Stimulated activated memory B cell treated with anti-CD40 and anti-IgM and Interleukin-4, amounts not matched to agents 10 μg/mL and 1 μg/mL and 100 μg/mL, for 72 hours (primary cell): ENCODE results near the gene ARPC5.

Source experiments
- ATAC-seq: fragments of 150-1000 bp; cut with Tn5 transposase; 2 replicates; pipeline ENCODE4 v1.10.0; 2021
- H3K27ac Mint-ChIP-seq: one replicate; pipeline ENCODE4 v1.8.0; 2022; ENCODE audit warnings: mild to moderate bottlenecking, mixed read lengths
- H3K27me3 Mint-ChIP-seq: one replicate; pipeline ENCODE4 v1.8.0; 2022; ENCODE audit warnings: mixed read lengths
- H3K36me3 Mint-ChIP-seq: one replicate; pipeline ENCODE4 v1.8.0; 2022; ENCODE audit warnings: mixed read lengths
- H3K4me1 Mint-ChIP-seq: one replicate; pipeline ENCODE4 v1.8.0; 2022; ENCODE audit warnings: mixed read lengths
- H3K4me3 Mint-ChIP-seq: one replicate; pipeline ENCODE4 v1.8.0; 2022; ENCODE audit warnings: mild to moderate bottlenecking, moderate library complexity, mixed read lengths
- H3K9me3 Mint-ChIP-seq: one replicate; pipeline ENCODE4 v1.8.0; 2022; ENCODE audit warnings: mixed read lengths

Gene ARPC5

DNA sequence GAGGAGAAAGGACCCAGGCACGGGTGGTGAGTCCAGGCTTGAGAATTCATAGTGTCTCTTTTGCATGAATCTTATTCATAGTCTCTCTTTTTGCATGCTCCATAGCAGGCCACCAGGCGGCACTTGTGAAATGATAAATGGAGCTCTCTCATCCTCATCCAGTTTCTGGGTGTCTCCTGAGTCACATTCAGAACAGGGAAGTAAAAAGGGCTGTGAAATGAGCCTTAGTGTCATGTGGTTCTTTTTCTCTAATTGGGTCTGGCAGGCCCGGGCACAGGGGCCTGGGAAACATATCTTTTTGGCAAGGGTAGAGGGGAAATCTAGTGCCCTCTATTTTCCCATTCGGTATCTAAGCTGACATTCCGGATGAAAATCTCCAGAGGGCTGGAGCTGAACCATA lies 26.3 kb downstream of the ARPC5 start:
- Mint-ChIP-seq H3K9me3 (peaks cover under 1% of the 10 kb centered on the region), H3K36me3 (no peaks in the 10 kb centered on the region), H3K4me1 (peaks cover 45% of the 10 kb centered on the region), H3K27me3 (peaks cover 3% of the 10 kb centered on the region), H3K4me3 (peak overlapping the region; percentile 34), H3K27ac (peak overlapping the region; percentile 91)
- peak; percentile 78 for ATAC-seq

DNA sequence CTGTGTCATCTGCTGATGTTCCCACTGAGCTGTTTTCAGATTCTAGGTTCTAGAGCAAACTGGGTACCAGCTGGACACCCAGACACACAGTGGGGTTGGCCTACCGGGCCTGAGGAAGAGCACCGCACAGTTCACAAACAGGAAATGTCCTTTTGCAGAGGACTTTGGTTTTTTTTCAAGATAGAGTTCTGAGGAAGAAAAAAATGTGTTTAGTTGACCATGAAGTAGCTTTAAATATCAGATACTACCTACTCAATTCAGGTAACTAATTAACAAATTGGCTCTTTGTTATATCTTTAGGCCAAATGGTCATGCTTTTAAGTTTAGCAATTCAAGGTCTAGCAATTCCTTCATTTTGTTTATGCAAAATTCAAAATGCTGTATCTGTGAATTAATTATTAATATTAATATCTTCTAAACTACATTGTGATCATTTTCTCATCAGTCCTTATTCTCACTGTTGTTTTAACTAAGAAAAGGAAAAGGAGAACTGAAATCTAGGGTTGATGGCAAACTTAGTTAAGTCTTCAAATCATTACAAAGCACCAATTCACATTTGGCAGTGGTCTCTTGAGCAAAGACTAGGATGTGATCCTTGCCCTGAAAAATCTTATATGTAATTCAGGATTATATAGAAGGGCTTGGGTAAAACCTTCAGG lies 28.1 kb downstream of the ARPC5 start:
- peak overlapping the region; percentile 90 for H3K27ac Mint-ChIP-seq
- no peaks in the 10 kb centered on the region for H3K27me3 Mint-ChIP-seq
- peaks cover 4% of the 10 kb centered on the region for H3K9me3 Mint-ChIP-seq
- peak overlapping the region; percentile 62 for H3K4me3 Mint-ChIP-seq
- H3K36me3 Mint-ChIP-seq = no peaks in the 10 kb centered on the region
- peak; percentile 59 for ATAC-seq
- peaks cover 63% of the 10 kb centered on the region for H3K4me1 Mint-ChIP-seq

DNA sequence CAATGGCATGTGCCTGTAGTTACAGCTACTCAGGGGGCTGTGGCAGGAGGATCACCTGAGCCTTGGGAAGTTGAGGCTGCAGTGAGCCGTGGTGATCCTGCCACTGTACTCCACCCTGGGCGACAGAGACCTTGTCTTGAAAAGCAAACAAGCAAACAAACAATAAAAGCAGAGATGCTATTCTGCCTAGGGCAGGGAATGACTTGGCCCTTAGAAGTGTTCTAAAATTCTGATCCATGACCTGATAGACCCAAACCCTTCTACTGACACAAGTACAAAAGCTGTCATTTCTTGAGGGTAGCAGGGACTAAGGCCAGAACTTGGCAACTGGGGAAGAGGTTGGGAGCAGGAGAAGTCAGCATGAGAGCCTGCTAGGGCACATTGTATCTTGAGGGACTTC lies 29.7 kb downstream of the ARPC5 start:
- H3K36me3 Mint-ChIP-seq = no peaks in the 10 kb centered on the region
- H3K4me1 Mint-ChIP-seq = peaks cover 68% of the 10 kb centered on the region
- H3K27me3 Mint-ChIP-seq = no peaks in the 10 kb centered on the region
- peak overlapping the region; percentile 90 for H3K27ac Mint-ChIP-seq
- no peak for ATAC-seq
- H3K9me3 Mint-ChIP-seq = peaks cover 4% of the 10 kb centered on the region
- no peak overlapping the region for H3K4me3 Mint-ChIP-seq

DNA sequence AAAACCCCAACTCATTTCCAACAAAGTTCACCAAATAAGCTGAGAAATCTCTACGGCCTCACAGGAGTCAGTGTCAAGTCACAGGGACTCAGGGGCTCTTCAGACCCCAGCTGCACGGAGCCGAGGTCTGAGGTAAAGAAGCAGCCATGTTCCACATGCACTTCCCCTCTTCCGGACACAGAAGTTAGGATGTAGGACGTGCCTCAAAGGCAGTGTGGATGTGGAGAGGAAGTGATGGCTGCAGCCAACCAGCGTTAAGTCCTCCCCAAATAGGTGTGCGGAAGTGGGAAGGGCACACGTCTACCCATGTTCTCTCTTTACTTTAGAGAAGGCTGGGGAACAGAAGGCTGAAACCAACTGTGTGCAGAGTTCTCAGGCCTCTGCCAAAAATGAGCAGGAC lies 30.8 kb downstream of the ARPC5 start:
- Mint-ChIP-seq H3K4me1 (peaks cover 64% of the 10 kb centered on the region), H3K27ac (peak overlapping the region; percentile 90), H3K9me3 (peaks cover 4% of the 10 kb centered on the region), H3K36me3 (no peaks in the 10 kb centered on the region), H3K4me3 (no peak overlapping the region), H3K27me3 (no peaks in the 10 kb centered on the region)
- peak; percentile 39 for ATAC-seq

DNA sequence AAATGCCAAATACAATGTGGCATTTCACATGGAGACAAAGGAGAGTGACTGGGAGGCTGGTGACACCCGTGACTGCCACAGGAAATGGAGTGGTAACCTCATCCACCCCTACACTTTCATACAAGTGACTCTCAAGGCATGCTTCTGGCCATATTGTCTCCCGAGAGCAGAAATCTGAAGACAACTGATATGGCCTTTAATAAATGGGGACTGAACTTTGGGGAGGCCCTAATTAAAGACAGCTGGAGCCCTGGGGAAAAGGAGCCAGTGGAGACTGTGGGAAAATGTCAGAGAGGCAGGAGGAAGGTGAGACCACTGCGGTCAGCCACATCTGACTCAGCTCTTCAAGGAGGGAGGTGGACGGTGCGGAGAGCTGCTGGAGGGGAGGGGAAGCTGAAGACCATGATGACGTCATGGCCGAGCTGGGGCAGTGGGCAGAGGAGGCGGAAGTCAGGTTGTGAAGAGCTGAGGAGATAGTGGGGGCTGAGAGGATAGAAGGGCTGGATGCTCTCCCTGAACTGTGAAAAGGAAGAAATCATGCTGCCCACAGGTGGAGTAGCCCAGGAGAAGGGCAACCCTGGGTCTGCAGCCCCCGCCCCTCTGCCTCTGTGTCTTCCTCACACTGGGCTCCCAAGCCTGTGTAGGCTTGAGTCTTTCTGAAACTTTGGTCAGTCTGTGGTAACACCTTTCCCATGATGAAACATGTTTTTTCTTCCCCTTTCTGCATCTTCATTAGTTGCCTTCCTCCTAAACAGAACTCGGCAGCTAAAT lies 31.4 kb downstream of the ARPC5 start:
- H3K4me1 Mint-ChIP-seq = peaks cover 59% of the 10 kb centered on the region
- peak overlapping the region; percentile 90 for H3K27ac Mint-ChIP-seq
- H3K27me3 Mint-ChIP-seq = no peaks in the 10 kb centered on the region
- peaks cover 4% of the 10 kb centered on the region for H3K9me3 Mint-ChIP-seq
- no peaks in the 10 kb centered on the region for H3K36me3 Mint-ChIP-seq
- ATAC-seq = peak; percentile 70
- peak overlapping the region; percentile 28 for H3K4me3 Mint-ChIP-seq

DNA sequence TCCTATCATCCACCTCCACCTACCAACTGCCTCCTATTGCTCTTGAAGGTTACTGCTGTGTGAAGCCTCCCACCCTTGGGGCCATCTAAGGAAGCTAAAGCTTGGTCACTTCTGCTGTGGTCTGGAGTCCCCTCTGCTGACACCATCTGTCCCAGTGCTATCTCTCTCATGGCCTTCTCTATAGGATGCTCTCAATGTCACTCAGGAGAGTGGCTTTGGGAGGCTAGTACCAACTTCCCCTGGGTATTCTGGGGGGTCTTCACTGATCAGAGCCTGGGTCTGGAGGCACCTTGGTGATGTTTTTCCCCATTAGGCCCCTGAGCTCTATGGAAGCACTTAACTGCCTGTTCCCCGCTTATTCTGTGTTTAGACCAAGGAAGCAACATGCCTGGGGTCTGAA lies 33.1 kb downstream of the ARPC5 start:
- no peak overlapping the region for H3K4me3 Mint-ChIP-seq
- no peak for ATAC-seq
- no peaks in the 10 kb centered on the region for H3K27me3 Mint-ChIP-seq
- H3K9me3 Mint-ChIP-seq = peaks cover 4% of the 10 kb centered on the region
- no peaks in the 10 kb centered on the region for H3K36me3 Mint-ChIP-seq
- H3K4me1 Mint-ChIP-seq = peaks cover 55% of the 10 kb centered on the region
- H3K27ac Mint-ChIP-seq = peak overlapping the region; percentile 90

DNA sequence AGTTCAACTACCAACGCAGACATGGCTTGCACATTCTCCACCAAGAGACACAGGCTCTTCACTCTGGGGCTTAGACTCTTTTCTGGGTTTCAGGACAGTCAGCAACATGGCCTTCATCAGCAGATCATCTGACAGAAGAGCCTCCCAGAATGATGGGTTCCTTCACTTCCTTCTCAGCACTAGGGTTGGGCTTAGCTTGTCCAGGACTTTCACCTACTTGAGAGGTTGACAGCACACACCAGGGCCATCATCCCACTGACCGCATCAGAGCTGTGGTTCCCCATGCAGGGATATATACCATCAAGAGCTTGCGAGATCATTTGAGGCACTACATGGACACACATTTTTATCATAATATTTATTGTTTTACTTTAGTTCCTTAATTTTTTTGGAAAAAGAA lies 34.9 kb downstream of the ARPC5 start:
- Mint-ChIP-seq H3K27me3 (no peaks in the 10 kb centered on the region), H3K9me3 (peaks cover 4% of the 10 kb centered on the region), H3K4me3 (no peak overlapping the region), H3K27ac (peak overlapping the region; percentile 37), H3K4me1 (peaks cover 43% of the 10 kb centered on the region), H3K36me3 (no peaks in the 10 kb centered on the region)
- no peak for ATAC-seq

DNA sequence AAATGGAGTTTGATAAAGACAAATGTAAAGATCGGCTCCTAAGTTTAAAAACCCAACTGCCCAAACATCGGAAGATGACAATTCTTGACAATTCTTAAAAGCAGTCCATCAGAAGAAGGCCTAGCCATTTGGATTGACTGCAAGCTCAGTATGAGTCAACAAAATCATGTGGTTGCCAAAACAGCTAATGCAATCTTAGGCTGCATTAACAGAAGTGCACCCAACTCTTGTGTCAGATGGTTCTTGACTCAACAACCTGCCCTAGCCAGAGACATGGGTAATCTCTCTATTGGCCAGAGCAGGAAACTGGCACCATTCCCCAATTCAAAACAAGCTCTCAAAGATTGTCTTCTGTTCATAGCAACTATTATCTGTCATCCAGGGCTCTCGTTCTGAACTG lies 35.4 kb downstream of the ARPC5 start:
- Mint-ChIP-seq H3K27ac (peak overlapping the region; percentile 37), H3K36me3 (no peaks in the 10 kb centered on the region), H3K27me3 (no peaks in the 10 kb centered on the region), H3K4me3 (no peak overlapping the region), H3K9me3 (peaks cover 4% of the 10 kb centered on the region), H3K4me1 (peaks cover 41% of the 10 kb centered on the region)
- no peak for ATAC-seq

DNA sequence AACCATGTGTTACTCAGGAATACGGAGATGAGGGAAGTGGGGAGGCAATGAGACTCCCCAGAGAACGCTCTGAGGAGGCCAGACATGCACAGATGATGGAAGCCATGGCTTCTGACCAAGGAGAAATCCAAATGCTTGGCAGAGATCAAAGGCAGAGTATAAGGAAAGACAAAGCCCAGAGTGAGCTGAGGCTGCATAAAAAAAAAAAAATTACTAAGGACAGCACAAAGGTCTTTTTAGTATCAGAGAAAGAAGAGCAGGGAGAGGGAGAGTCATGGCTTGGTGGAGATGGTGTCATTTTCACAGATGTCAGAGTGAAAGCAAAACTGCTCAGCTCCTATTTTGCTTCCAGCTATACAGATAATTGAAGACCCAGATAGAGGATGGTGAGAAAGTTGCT lies 37.2 kb downstream of the ARPC5 start:
- no peaks in the 10 kb centered on the region for H3K9me3 Mint-ChIP-seq
- peak; percentile 58 for ATAC-seq
- H3K36me3 Mint-ChIP-seq = no peaks in the 10 kb centered on the region
- no peaks in the 10 kb centered on the region for H3K27me3 Mint-ChIP-seq
- peak overlapping the region; percentile 65 for H3K27ac Mint-ChIP-seq
- H3K4me3 Mint-ChIP-seq = no peak overlapping the region
- H3K4me1 Mint-ChIP-seq = peaks cover 29% of the 10 kb centered on the region

DNA sequence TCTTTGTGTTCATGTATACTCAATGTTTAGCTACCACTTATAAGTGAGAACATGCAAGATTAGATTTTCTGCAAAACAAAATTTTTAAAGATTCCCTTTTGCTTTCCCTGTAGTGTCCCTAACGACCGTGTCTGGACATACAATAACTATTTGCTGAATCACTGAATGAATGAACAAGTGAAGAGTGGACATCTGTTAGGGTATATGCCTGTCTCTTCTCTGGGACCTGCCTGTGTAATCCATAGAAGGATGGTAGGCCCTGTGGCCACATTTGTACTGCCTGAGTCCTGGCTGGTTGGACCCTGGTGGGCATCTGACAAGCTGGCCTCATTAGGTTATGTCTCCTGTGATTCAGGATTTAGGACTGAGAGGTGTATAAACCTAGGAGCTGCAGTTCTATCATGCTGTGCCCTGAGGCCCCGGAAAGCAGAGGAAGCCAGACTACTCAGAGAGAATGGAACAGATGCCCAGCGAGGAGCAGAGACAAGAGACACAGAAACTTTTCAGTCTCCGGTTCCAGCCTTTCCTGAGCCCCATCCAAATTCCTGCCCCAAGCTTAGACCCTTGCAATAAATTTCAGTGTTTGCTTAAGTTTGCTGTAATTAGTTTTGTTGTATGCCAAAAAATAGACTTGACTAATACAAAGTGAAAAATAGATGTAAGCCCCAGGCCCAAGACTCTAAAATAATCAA lies 37.8 kb downstream of the ARPC5 start:
- Mint-ChIP-seq H3K9me3 (no peaks in the 10 kb centered on the region), H3K27me3 (no peaks in the 10 kb centered on the region), H3K36me3 (no peaks in the 10 kb centered on the region), H3K4me3 (no peak overlapping the region), H3K4me1 (peaks cover 29% of the 10 kb centered on the region), H3K27ac (peak overlapping the region; percentile 65)
- no peak for ATAC-seq

DNA sequence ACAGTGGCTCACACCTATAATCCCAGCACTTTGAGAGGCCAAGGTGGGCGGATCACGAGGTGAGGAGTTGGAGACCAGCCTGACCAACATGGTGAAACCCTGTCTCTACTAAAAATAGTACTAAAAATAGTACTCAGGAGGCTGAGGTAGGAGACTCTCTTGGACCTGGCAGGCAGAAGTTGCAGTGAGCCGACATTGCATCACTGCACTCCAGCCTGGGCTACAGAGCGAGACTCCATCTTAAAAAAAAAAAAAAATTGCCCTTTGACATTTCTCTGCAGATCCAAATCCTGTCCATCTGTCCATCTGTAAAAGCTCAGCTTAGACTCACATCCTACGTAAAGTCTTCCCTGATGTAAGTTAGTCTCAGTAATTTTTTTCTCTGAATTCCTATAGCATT lies 39.1 kb downstream of the ARPC5 start:
- no peak for ATAC-seq
- Mint-ChIP-seq H3K4me3 (no peak overlapping the region), H3K9me3 (no peaks in the 10 kb centered on the region), H3K27ac (no peak overlapping the region), H3K36me3 (no peaks in the 10 kb centered on the region), H3K4me1 (peaks cover 31% of the 10 kb centered on the region), H3K27me3 (no peaks in the 10 kb centered on the region)

DNA sequence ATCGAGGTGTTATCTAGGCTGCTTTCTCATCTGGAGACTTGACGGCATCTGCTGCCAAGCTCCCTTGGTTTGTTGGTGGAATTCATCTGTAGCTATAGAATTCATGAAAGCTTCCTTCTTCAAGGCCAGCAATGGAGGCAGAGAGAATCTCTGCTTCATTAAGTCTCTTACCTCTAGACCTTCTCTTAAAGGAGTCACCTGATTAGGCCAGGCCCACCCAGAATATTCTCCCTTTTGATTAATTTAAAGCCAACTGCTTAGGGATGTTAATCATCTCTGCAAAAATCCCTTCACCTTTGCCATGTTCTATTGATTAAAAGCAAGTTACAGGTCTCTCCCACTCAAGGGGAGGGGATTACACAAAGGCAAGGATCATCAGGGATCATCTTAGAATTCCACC lies 40.0 kb downstream of the ARPC5 start:
- Mint-ChIP-seq H3K4me1 (peaks cover 38% of the 10 kb centered on the region), H3K36me3 (no peaks in the 10 kb centered on the region), H3K27me3 (no peaks in the 10 kb centered on the region), H3K27ac (no peak overlapping the region), H3K9me3 (no peaks in the 10 kb centered on the region), H3K4me3 (no peak overlapping the region)
- no peak for ATAC-seq

DNA sequence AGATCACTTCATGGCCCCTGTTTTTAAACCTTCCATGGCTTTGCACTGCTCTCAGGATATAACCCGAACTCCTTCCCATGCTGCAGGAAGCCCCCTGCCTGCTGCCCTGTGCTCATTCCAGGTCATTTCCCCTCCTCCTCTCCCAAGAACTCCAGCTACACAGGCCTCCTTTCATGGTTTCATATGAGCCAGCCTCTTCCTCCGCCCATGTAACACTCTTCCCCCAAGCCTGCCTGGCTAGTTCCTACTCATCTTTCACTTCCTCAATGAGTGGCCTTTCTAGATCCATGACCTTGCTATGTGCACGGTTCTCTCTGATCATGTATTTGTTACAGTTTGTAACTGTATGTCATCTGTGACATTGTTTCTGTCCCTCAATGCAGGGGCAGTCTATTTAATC lies 42.2 kb downstream of the ARPC5 start:
- Mint-ChIP-seq H3K4me1 (peaks cover 53% of the 10 kb centered on the region), H3K27me3 (no peaks in the 10 kb centered on the region), H3K9me3 (no peaks in the 10 kb centered on the region), H3K36me3 (no peaks in the 10 kb centered on the region), H3K27ac (peak overlapping the region; percentile 85), H3K4me3 (peak overlapping the region; percentile 30)
- ATAC-seq = peak; percentile 74

DNA sequence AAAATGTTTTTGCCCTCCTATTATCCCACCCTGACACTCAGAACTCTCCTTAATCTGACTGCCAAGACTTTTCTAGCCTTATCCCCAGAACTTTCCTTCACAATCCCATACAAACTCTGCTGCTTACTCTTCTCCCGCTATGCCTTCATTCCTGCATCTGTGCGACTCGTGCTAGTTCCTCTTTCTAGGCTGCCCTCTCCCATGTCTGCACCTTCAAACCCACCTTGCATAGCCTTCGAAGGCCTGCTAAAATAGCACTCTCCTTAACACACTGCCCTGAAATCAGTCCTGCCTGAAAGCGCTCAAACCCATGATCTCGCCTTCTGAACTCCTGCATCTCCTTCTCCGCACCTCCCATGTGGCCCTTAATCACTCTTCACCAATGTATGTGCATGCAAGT lies 42.9 kb downstream of the ARPC5 start:
- Mint-ChIP-seq H3K4me3 (peak overlapping the region; percentile 0), H3K27me3 (no peaks in the 10 kb centered on the region), H3K4me1 (peaks cover 48% of the 10 kb centered on the region), H3K9me3 (no peaks in the 10 kb centered on the region), H3K36me3 (no peaks in the 10 kb centered on the region), H3K27ac (peak overlapping the region; percentile 85)
- ATAC-seq = no peak

DNA sequence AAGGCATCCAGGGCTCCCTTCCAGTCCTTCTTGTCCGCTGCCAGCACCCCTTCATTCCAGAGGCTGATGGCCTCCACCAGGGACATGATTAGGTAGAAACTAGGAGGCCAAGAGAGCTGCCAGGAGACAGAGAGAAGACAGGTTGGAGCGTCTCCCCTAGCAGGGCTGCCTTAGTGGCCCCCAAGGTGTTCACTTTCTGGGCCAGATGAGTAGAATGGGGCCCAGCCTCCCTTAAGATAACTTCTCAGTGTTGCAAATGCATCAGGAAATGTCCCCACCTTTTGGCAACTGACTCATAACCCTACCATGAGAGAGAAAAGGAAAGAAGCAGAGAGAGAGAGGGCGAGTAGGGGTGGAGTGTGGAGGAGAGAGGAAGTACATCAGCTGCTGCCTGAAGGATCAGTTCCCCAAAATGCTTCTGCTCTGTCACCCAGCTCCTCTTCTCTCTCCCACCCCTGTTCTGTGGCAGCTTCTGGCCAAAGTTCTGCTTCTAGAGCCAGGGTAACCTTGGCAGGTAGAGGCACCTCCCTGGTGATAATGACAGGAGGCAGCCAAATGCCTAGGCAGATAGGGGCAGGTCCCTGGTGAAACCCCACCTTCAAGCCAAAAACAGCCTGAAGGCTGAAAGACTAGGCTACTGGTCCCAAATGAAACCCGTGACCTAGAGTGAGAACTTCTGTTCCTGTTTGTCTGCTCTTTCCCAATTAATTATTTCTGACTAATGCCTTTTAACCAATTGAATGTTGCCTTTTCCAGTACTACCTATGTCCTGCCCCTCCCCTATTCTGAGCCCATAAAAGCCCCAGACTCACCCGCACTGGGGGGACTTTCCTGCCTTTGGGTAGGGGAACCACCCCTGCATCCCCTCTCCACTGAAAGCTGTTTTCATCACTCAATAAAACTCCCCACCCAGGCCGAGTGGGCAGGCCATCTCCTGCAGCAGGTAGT lies 45.1 kb downstream of the ARPC5 start, which contains the start of gene NCF2:
Gene NCF2 (minus strand): TSS at position 216 of the 948 bp plus-strand sequence. CDS start 130 bp downstream, at position 86.
- Mint-ChIP-seq H3K27me3 (no peaks in the 10 kb centered on the region), H3K27ac (peak within 1 kb of the TSS; percentile 85), H3K4me1 (peaks cover 48% of the 10 kb centered on the region), H3K36me3 (peaks cover 15% of the 10 kb centered on the region), H3K4me3 (peak within 1 kb of the TSS; percentile 87), H3K9me3 (no peaks in the 10 kb centered on the region)
- ATAC-seq = peak; percentile 94
